Neural cell (in vitro differentiated cells): ENCODE results near the gene USP51. TPM values are rescaled to one million over a fixed set of nuclear protein-coding genes. Genes with fewer than 3 reads are reported as not detected.
"Not testable (repeated sequence)": the region's sequence is repeated elsewhere in the genome, so short reads cannot be mapped to it uniquely, and the experiment has no call there.

Source experiments
- H2AFZ ChIP-seq: fragments of 200-600, 300-800 bp; sonication (generic), shearing (Covaris generic); 2 replicates; pipeline ENCODE4 v1.6.0; 2014; ENCODE audit warnings: low read depth, mild to moderate bottlenecking, antibody characterized with exemption, low read length, moderate library complexity
- H3F3A ChIP-seq: fragments of 200-600 bp; shearing (Covaris generic); 2 replicates; pipeline ENCODE4 v1.6.1; 2016; ENCODE audit warnings: mild to moderate bottlenecking, moderate library complexity, mixed read lengths, antibody characterized with exemption, low read length; ENCODE audit not compliant: insufficient read depth, poor library complexity, severe bottlenecking
- H3K27ac ChIP-seq: fragments of 200-600, 300-800 bp; sonication (generic), shearing (Covaris generic); 2 replicates; pipeline ENCODE4 v1.5.1; 2014; ENCODE audit warnings: mild to moderate bottlenecking, low read length, moderate library complexity
- H3K27me3 ChIP-seq: fragments of 300-800, 200-600 bp; sonication (generic), shearing (Covaris generic); 2 replicates; pipeline ENCODE4 v1.6.0; 2014; ENCODE audit warnings: mild to moderate bottlenecking, low read depth, low read length, moderate library complexity; ENCODE audit not compliant: insufficient read depth
- H3K36me3 ChIP-seq: fragments of 300-800, 200-600 bp; sonication (generic), shearing (Covaris generic); 2 replicates; pipeline ENCODE4 v1.5.1; 2014; ENCODE audit warnings: mild to moderate bottlenecking, antibody characterized with exemption, low read length, moderate library complexity; ENCODE audit not compliant: insufficient read depth
- H3K4me2 ChIP-seq: fragments of 300-800, 200-600 bp; sonication (generic), shearing (Covaris generic); 2 replicates; pipeline ENCODE4 v1.6.0; 2014; ENCODE audit warnings: mild to moderate bottlenecking, low read length
- H3K4me3 ChIP-seq: fragments of 300-800, 200-600 bp; sonication (generic), shearing (Covaris generic); 2 replicates; pipeline ENCODE4 v1.5.1; 2014; ENCODE audit warnings: mild to moderate bottlenecking, low read length, moderate library complexity
- H3K79me2 ChIP-seq: fragments of 200-600 bp; shearing (Covaris generic); replicated peaks from 2 replicates; pipeline ENCODE4 v1.6.0; 2014; ENCODE audit warnings: mild to moderate bottlenecking, low read length, moderate library complexity; ENCODE audit not compliant: insufficient read depth
- H3K9ac ChIP-seq: fragments of 300-800, 200-600 bp; sonication (generic), shearing (Covaris generic); 2 replicates; pipeline ENCODE4 v1.6.1; 2016; ENCODE audit warnings: mild to moderate bottlenecking, low read length, mixed read lengths
- H3K9me2 ChIP-seq: fragments of 200-600 bp; shearing (Covaris generic); 2 replicates; pipeline ENCODE4 v1.6.1; 2016; ENCODE audit warnings: mild to moderate bottlenecking, low read length, mixed read lengths; ENCODE audit not compliant: insufficient read depth
- H3K9me3 ChIP-seq: fragments of 200-600, 300-800 bp; sonication (generic), shearing (Covaris generic); 2 replicates; pipeline ENCODE4 v1.6.1; 2016; ENCODE audit warnings: mild to moderate bottlenecking, mixed run types, low read length, moderate library complexity, mixed read lengths
- H4K20me1 ChIP-seq: fragments of 200-600 bp; shearing (Covaris generic); 2 replicates; pipeline ENCODE4 v1.6.1; 2016; ENCODE audit warnings: mild to moderate bottlenecking, mixed run types; ENCODE audit not compliant: insufficient read depth
- MXI1 ChIP-seq: fragments of 450-650 bp; conservative IDR thresholded peaks from 2 replicates; pipeline ENCODE4 v1.6.1; 2014; ENCODE audit warnings: antibody characterized with exemption, mild to moderate bottlenecking; ENCODE audit not compliant: poor library complexity, severe bottlenecking
- POLR2AphosphoS5 ChIP-seq: IDR thresholded peaks from 2 replicates; pipeline ENCODE4 v1.6.1; 2012
- REST ChIP-seq: IDR thresholded peaks from 2 replicates; pipeline ENCODE4 v1.6.1; 2012; ENCODE audit warnings: borderline replicate concordance
- SMC3 ChIP-seq: fragments of 450-650 bp; conservative IDR thresholded peaks from 2 replicates; pipeline ENCODE4 v1.6.1; 2014; ENCODE audit warnings: antibody characterized with exemption, mild to moderate bottlenecking, moderate library complexity; ENCODE audit not compliant: poor library complexity
- polyA plus RNA-seq: library from polyadenylated mRNA; depleted of rRNA; stranded (reverse); fragments of >200 nt; gene quantifications from 2 replicates; pipeline ENCODE4 v1.2.3, GENCODE V29; 2014

The USP51 gene
- polyA plus RNA-seq, 1 donor from 2014 or later, result 1.4 TPM

DNA sequence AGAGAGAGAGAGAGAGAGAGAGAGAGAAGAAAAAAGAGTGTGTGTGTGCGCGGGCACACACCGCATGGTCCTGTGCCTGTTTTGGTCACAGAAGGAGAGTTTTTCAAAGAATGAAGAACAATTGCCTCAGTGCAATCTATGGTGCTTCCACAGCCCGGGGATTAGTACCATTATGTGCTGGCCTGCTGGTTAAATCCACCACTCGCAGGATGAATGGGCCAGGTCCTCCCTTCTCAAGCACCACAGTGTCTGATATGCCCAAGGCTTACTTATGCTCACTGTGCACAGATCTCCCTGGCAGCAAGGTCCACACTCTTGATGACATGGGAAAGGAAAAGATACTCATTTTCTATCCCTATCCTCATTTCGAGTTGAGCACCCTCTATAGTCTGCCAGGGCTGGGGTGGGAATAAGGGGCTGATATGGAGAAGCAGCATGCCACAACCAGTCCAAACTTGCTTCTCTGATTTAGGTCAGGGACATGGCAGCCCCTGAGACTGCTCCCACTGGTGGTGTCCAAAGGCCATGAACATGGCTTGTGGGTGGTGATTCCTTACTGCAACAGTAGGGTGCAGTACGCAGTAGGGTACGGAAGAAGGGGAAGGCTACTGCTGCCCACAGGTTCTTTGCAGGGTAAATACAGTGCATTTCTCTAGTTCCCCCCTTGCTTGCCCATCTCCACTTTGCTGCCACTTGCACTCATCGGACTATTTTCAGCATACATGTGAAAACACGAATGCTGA lies 18.9 kb upstream of the USP51 start:
- not testable (repeated sequence) for H3K9me2 ChIP-seq, H2AFZ ChIP-seq, H3K4me2 ChIP-seq, H3K27ac ChIP-seq, H3K9ac ChIP-seq, H3F3A ChIP-seq, H3K9me3 ChIP-seq, H3K36me3 ChIP-seq, H4K20me1 ChIP-seq, H3K4me3 ChIP-seq, H3K79me2 ChIP-seq, H3K27me3 ChIP-seq

DNA sequence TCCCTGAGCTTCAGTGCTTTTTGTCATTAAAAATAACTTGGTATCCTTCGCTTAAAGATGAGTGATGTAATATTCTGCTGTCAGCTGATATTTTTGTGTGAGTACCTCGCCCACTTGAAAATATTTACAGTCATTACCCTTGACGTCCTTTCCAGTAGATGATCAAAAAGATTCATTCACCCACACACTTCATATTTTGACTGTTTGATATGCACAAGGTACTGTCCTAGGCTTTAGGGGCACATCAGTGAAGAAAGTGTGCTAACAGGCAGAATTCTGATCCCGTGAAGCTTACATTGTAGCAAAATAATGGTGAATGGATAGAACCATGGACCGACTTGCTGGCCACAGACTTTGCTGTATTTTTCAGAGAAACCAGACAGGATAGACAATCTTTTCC lies 18.1 kb upstream of the USP51 start:
- H3K9me2 ChIP-seq, H2AFZ ChIP-seq, H3K9me3 ChIP-seq, H3F3A ChIP-seq, H3K4me3 ChIP-seq, H3K79me2 ChIP-seq, H3K27ac ChIP-seq, H4K20me1 ChIP-seq, H3K36me3 ChIP-seq, H3K4me2 ChIP-seq, H3K9ac ChIP-seq, H3K27me3 ChIP-seq: not testable (repeated sequence)

GRCh38 chrX:55507010-55507409 lies 17.4 kb upstream of the USP51 start:
- not testable (repeated sequence) for H2AFZ ChIP-seq, H3K4me2 ChIP-seq, H3K27ac ChIP-seq, H3K79me2 ChIP-seq, H3K27me3 ChIP-seq, H3K9me3 ChIP-seq, H3F3A ChIP-seq, H3K4me3 ChIP-seq, H4K20me1 ChIP-seq, H3K9ac ChIP-seq, H3K9me2 ChIP-seq, H3K36me3 ChIP-seq

- Histone ChIP-seq H3K27ac (no peak overlapping the region), H3F3A (no peaks in the 10 kb centered on the region), H4K20me1 (no peaks in the 10 kb centered on the region), H3K9me3 (no peaks in the 10 kb centered on the region), H3K4me3 (no peak overlapping the region), H3K27me3 (no peaks in the 10 kb centered on the region), H3K79me2 (no peaks in the 10 kb centered on the region), H3K4me2 (no peak overlapping the region), H3K36me3 (no peaks in the 10 kb centered on the region), H3K9ac (no peak overlapping the region), H3K9me2 (no peaks in the 10 kb centered on the region), H2AFZ (no peak overlapping the region)
- no peak for TF ChIP-seq SMC3
- no peak for TF ChIP-seq POLR2AphosphoS5
- no peak for TF ChIP-seq MXI1
- no peak for TF ChIP-seq REST
These were observed 1.3 kb upstream of the USP51 start for GRCh38 chrX:55490974-55491373.
